ENCODE results near the gene NOL3. TPM values are rescaled to one million over a fixed set of nuclear protein-coding genes. Genes with fewer than 3 reads are reported as not detected.

NOL3 gene
- total RNA-seq, 1 experiment from 2014 or later = 5.6 TPM

DNA sequence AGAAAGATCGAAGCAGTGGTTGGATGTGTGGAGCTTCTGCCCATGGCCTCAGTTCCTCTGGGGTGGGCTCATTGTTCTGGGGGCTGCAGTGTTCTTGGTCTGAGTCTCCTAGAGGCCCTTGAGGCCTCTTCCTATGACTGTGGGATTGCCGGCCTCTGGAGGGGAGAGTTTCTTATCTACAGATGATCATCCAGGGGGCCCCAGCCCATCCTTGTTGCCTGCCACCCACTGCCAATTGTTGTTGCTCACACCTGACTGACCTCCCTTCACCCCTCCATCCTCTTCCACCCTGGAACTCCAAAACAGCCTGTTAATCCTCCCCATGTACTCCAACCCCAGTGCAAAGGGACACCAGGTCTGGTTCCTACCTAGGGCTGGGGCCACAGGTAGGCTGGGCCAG is 25.4 kb upstream of the NOL3 start:
- H3K27ac Mint-ChIP-seq = no peak overlapping the region; a peak in 1 of 7 replicates
- H4K5ac ChIP-seq (ENCODE audit: insufficient read length, low read depth, low read length) = no peak overlapping the region
- no peak overlapping the region for H2BK15ac ChIP-seq (ENCODE audit: low read depth, low read length)
- no peak overlapping the region for H4K8ac ChIP-seq (replicated peaks; ENCODE audit: insufficient read length, low read depth, low read length)
- H4K20me1 ChIP-seq (ENCODE audit: control insufficient read depth, insufficient read depth, insufficient read length) = no peaks in the 10 kb centered on the region
- no peak overlapping the region for H3K18ac ChIP-seq (ENCODE audit: insufficient read length, low read depth, low read length)
- H2BK20ac ChIP-seq (ENCODE audit: low read depth, low read length, poor library complexity, severe bottlenecking) = no peak overlapping the region
- H3K4me2 ChIP-seq (ENCODE audit: insufficient read depth, insufficient read length, low read length) = no peak overlapping the region
- H2AK5ac ChIP-seq (ENCODE audit: insufficient read length, low read length) = no peak overlapping the region
- no peak overlapping the region for H3K14ac ChIP-seq (ENCODE audit: insufficient read depth, low read length)
- no peak overlapping the region for H3K9ac ChIP-seq (ENCODE audit: extremely low read depth, insufficient read length, low read length)
- H4K91ac ChIP-seq (ENCODE audit: insufficient read length, low read depth, low read length) = no peak overlapping the region
- peaks cover 21 to 83% (median 83%) of the 10 kb centered on the region in 3 experiments for H3K36me3 Mint-ChIP-seq (ENCODE audit: insufficient read depth in 1 of 3, low read depth in 3 of 3)
- no peak overlapping the region for H3K27ac ChIP-seq (ENCODE audit: insufficient read length, low read depth, low read length)
- H3K4me3 Mint-ChIP-seq = no peak overlapping the region
- H3K4me1 ChIP-seq (ENCODE audit: insufficient read depth, low read length) = no peaks in the 10 kb centered on the region
- peaks cover 0 to 3% of the 10 kb centered on the region in 2 experiments; a peak in 1 of 5 replicates for H3K9me3 Mint-ChIP-seq
- H3K4ac ChIP-seq (ENCODE audit: low read depth, low read length) = no peak overlapping the region
- H3K79me2 ChIP-seq (ENCODE audit: insufficient read depth, low read length) = no peaks in the 10 kb centered on the region
- H3K27me3 Mint-ChIP-seq (ENCODE audit: low read depth) = no peaks in the 10 kb centered on the region; the same call in 1 of the 2 replicates
- H3K9me3 ChIP-seq (ENCODE audit: control insufficient read depth, low read depth, low read length) = no peaks in the 10 kb centered on the region
- H3K23me2 ChIP-seq (ENCODE audit: insufficient read length, low read depth, low read length, poor library complexity, severe bottlenecking) = no peaks in the 10 kb centered on the region
- H3K23ac ChIP-seq (ENCODE audit: insufficient read length, low read depth, low read length) = no peak overlapping the region
- H2BK120ac ChIP-seq (ENCODE audit: low read depth, low read length, poor library complexity, severe bottlenecking) = no peak overlapping the region
- H3T11ph ChIP-seq (ENCODE audit: low read length) = no peak overlapping the region
- no peak overlapping the region for H3K56ac ChIP-seq (ENCODE audit: insufficient read length, low read depth, low read length)
- H2AFZ ChIP-seq (ENCODE audit: low read length) = no peak overlapping the region
- H2BK5ac ChIP-seq (ENCODE audit: insufficient read length, low read length) = no peak overlapping the region
- H3K79me1 ChIP-seq (ENCODE audit: insufficient read depth, low read depth, low read length, poor library complexity, severe bottlenecking) = no peaks in the 10 kb centered on the region
- WGBS (ENCODE audit: extremely low coverage, insufficient read length, low lambda C conversion rate) = no CpG with 5 or more reads among the region's 2 CpGs
- TF ChIP-seq, protein P1, sequence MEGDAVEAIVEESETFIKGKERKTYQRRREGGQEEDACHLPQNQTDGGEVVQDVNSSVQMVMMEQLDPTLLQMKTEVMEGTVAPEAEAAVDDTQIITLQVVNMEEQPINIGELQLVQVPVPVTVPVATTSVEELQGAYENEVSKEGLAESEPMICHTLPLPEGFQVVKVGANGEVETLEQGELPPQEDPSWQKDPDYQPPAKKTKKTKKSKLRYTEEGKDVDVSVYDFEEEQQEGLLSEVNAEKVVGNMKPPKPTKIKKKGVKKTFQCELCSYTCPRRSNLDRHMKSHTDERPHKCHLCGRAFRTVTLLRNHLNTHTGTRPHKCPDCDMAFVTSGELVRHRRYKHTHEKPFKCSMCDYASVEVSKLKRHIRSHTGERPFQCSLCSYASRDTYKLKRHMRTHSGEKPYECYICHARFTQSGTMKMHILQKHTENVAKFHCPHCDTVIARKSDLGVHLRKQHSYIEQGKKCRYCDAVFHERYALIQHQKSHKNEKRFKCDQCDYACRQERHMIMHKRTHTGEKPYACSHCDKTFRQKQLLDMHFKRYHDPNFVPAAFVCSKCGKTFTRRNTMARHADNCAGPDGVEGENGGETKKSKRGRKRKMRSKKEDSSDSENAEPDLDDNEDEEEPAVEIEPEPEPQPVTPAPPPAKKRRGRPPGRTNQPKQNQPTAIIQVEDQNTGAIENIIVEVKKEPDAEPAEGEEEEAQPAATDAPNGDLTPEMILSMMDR (conservative IDR thresholded peaks at IDR 0.05) = no peak
- H3K27me3 ChIP-seq (ENCODE audit: insufficient read depth, low read length) = no peaks in the 10 kb centered on the region
- H3K4me1 Mint-ChIP-seq = peaks cover 3% of the 10 kb centered on the region in 2 experiments; a peak in 2 of 4 replicates
- H2BK12ac ChIP-seq (ENCODE audit: insufficient read length, low read depth, low read length) = no peak overlapping the region
- DNase-seq = no peak
